ENCODE results near the gene NDST1.

DNA sequence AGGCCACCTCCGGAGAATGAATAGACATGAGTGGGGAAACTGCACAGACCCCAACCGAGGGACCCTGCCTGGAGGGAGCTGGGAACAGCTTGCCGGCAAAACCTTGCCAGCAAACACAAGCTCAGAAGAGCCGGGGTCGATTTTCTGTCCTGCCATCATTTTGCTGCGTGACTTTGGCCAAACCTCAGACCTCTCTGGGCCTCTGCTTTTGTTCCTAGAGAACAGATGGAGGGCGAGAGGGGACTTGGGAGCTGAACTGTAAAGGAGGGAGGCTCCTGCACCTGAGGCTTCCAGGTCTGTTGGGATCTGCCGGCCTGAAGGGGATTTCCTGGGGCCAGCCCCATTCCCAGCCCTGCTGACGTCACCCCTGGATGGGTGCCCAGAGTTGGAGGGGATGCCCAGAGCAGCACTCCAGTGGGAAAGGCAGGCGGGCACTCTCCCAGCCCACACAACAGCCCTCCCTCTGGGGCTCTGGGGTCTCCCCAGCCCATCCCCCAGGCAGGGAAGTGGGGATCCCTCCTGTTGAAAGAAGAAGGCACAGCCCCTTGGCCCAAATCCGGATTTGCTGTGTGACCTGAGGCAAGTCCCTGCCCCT, 92.1 kb downstream of the NDST1 start:
- TF ChIP-seq, protein P1, sequence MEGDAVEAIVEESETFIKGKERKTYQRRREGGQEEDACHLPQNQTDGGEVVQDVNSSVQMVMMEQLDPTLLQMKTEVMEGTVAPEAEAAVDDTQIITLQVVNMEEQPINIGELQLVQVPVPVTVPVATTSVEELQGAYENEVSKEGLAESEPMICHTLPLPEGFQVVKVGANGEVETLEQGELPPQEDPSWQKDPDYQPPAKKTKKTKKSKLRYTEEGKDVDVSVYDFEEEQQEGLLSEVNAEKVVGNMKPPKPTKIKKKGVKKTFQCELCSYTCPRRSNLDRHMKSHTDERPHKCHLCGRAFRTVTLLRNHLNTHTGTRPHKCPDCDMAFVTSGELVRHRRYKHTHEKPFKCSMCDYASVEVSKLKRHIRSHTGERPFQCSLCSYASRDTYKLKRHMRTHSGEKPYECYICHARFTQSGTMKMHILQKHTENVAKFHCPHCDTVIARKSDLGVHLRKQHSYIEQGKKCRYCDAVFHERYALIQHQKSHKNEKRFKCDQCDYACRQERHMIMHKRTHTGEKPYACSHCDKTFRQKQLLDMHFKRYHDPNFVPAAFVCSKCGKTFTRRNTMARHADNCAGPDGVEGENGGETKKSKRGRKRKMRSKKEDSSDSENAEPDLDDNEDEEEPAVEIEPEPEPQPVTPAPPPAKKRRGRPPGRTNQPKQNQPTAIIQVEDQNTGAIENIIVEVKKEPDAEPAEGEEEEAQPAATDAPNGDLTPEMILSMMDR (IDR thresholded peaks at IDR 0.05) = no peak
- TF ChIP-seq POLR2A (IDR thresholded peaks at IDR 0.05) (no peak), POLR2AphosphoS5 (IDR thresholded peaks at IDR 0.05) (peak in 1 of 2 donors; percentile 47)
